Effector CD4-positive, alpha-beta T cell (primary cell): ENCODE results near the gene SDS.

Experiments used
- DNase-seq: peaks from one replicate; pipeline ENCODE4 v3.0.0-alpha.2; 2020

SDS gene

GRCh38 chr12:113398346-113399290 lies 5.1 kb downstream of the SDS start:
- no peak for DNase-seq

GRCh38 chr12:113397497-113398197 lies 6.0 kb downstream of the SDS start:
- no peak for DNase-seq

DNA sequence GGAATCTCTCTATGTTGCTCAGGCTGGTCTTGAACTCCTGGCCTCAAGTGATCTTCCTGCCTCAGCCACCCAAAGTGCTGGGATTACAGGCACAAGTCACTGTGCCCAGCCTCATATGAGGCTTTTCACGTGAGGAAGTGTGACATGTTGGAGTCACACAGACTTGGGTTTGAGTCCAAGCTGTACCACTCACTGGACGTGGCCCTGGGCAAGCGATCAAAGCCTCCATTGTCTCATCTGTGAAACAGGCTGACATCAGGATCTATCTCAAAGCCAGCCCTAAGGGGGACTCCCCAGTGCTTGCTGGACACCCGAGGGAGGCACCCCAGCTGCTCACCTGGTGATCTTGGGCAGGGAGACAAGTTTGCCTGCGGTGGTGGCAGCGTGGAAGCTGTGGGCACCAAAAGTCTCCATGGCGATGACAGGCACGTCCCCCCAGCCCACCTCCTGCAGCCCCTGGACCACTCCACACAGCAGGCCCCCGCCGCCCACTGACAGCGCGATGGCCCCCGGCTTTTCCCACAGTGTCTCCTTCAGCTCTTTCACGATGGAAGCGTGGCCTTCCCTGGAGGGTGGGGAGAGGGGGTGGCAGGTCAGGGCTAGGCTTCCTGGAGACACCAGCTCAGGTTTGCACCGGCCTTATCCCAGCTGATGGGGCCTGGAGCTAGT lies 6.7 kb downstream of the SDS start:
- DNase-seq, result no peak

DNA sequence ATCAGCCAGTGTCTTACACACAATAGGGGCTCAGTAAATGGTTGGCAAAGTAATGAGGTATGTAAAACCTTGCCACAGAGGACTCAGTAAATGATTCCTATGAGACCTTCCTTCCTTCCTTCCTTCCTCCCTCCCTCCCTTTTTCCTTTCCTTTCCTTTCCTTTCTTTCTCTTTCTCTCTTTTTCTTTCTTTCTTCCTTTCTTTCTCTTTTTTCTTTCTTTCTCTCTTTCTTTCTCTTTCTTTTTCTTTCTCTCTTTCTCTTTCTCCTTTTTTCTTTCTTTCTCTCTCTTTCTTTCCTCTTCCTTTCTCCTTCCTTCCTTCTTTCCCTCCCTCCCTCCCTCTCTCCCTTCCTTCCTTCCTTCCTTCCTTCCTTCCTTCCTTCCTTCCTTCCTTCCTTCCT lies 7.5 kb downstream of the SDS start:
- DNase-seq, result no peak

DNA sequence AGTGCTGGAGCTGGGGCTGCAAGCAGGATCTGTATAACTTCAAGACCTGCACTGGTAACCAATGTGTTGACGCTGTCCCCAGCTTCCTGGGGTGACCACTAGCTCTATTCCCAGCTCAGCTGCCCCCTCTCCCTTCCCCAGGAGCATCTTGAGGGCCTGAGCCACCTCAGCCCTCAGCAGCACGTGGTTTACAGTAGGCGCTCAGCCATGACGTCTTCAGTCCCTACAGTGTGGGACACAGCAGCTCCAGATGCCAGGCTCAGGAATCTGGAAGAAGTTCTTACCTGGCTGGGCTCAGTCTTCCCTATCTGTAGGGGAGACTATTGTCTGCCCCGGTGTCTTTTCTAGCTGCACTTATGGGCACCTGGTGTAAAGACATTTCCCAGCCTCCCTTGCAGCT lies 8.6 kb downstream of the SDS start:
- DNase-seq, result no peak

- no peak for DNase-seq
Measured at GRCh38 chr12:113393749-113394148, 9.9 kb downstream of the SDS start.

DNA sequence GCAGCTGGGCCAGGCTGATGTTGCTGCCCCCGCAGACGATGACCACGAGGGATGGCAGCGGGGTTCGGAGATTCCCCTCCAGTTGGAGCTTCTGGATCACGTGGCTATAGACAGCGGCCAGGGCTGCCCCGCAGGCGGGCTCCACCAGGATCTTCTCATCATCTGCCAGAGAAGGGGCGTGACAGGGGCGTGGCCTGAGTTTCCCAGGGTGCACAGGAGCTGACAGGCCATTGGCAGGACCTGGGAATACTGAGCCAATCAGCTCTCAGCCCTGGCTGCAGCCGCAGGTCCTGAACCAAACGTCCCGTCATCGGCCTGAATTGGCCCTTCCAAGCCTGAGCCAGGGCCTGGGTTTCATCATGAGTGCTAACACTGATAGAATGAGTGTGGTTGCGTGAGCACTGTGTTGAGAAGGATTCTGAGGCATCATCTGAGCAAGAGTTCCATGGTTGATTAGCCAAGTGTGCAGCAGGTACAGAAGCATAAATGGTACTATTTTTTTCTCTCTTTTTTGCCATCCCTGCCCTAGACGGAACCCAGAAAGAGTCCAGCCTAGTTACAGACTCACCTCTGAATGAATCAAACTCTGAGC lies 10.6 kb downstream of the SDS start:
- DNase-seq, result no peak

DNA sequence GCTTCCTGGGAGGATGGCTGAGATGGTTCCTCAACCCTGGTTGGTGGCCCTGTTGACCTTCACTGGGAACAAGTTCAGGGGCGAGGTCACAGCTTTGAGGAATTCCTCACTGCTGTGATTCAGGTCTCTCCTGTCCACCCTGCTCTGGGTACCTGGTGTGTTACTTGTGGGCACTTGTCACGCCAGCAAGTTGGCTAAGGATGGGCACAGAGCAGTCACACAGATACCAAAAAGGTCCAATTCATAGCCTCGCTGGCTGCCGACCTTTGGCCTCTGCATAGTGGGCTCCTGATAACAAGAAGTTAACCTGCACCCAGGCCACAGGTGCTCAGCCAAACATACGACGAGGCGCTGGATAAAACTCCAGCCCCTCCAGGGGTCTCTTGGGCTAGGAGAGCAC lies 11.2 kb downstream of the SDS start:
- no peak for DNase-seq

DNA sequence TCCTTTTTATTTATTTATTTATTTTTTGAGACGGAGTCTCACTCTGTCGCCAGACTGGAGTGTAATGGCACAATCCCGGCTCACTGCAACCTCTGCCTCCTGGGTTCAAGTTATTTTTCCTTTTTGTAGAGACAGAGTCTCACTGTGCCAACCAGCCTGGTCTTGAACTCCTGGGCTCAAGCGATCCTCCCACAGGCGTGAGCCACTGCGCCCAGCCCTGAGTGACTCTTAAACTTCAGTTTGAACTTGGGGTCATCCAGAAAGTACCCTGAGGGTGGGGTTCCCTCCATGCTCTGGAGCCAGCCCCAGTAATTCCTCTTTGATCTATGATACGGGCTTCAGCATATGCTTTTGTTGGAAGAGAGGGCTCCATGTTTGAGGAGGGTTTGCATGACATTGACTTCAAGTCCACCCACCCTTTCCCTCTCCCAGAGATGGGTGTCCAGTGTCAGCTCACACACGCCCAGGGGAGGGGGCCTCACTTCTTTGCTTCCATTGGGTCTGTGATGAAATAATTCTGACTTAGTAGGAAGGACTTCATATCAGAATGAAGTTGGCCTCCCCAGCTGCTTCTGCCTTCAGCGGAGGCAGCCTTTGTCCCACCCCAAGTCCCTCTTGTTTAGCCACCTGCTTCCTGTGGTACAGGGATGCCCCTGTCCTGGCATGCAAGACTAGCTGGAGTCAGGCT lies 11.9 kb downstream of the SDS start:
- no peak for DNase-seq

DNA sequence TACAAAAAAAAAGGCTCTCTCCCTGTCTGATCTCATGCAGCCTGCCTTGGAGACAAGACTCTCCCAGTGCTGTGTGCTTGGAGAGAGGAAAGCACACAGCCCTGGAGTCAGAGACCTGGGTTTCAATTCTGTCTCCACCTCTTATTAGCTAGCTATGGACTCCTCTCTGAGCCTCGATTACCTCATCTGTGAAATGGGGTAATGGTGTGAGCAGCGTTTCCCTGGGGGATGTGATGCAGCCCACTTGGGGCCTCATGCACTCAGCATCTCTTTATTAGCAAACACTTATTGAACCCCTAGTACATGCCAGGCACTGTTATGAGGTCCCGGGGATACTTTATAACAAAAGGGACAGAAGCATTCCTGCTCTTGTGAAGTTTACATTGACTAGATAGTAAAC lies 12.5 kb downstream of the SDS start:
- no peak for DNase-seq

GRCh38 chr12:113390064-113391043 lies 13.3 kb downstream of the SDS start:
- DNase-seq, result no peak

DNA sequence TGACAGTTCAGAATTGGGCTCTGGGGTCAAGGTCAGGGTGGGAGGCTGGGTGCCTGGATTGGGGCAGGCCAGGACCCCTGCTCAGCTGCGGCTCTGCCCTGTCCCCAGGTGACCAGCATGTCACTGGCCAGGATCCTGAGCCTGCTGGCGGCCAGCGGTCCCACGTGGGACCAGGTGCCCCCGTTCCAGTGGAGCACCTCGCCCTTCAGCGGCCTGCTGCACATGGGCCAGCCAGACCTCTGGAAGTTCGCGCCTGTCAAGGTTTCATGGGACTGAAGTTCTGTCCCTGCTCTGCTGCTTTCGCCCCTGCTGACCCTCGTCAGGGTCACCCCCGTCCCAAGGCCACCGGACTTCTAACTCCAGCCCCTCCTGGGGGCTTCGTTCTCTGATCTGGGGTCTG lies 15.3 kb downstream of the SDS start:
- no peak for DNase-seq

- no peak for DNase-seq
Measured at GRCh38 chr12:113387631-113388030, 16.1 kb downstream of the SDS start.

DNA sequence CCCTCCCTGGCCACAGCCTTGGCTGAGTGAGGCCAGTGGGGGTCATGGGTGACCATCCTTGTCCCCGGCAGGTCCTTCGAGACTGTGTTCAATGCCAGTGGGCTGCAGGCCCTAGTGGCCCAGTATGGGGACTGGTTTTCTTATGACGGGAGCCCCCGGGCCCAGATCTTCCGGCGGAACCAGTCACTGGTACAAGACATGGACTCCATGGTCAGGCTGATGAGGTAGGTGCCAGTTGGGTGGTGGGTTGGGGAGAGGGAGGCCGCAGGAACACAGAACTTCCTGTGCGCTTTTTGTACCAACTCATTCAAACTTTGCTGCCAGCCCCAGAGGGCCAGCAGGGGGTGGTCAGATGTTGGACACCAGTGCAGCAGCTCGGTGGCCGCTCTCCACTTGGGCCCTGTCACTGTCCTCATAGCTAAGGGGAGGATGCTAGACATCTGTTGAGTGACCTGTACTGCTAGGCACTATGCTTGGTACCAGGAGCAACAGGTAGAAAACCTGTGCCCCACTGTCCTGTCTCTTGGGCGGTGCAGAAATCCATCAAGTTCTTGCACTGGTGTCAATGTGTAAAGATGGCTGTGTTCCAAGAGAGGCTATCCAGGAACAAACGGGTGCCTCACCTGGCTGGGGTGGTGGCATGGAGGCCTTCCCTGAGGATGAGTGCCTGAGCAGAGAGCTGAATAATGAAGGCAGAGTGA lies 16.7 kb downstream of the SDS start:
- DNase-seq, result no peak

- no peak for DNase-seq
Measured at GRCh38 chr12:113385282-113385882, 18.3 kb downstream of the SDS start.

DNA sequence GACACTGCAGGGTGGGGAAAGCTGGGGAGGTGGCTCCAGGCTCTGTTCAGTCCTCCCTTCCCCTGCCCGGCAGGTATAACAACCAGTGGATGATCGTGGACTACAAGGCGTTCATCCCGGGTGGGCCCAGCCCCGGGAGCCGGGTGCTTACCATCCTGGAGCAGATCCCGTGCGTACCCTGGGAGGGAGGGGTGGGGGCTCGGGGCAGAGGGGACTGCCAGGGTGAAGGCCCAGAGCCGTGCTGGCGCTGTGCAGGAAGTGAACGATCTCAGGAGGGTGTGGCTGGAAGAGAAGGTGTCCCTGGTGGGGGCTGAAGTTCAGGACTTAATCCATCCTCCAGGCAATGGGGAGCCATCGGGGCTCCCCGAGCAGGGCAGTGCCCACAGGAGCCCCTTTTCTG lies 18.9 kb downstream of the SDS start:
- no peak for DNase-seq

DNA sequence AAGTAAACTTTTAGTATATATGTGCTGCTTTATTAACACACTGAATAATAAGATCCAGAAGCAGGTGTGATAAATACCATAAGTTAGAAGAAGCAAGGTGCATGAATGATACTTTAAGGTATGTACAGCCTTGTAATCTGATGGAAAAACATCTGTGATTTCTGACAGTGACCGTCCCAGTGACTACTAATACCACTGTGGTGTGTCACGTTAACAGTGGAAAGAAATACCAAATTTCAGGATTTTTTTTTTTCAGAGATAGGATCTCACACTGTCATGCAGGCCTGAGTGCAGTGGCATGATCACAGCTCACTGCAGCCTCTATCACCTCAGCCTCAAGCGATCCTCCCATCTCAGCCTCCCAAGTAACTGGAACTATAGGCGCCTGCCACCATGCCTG lies 21.5 kb downstream of the SDS start:
- DNase-seq, result no peak

DNA sequence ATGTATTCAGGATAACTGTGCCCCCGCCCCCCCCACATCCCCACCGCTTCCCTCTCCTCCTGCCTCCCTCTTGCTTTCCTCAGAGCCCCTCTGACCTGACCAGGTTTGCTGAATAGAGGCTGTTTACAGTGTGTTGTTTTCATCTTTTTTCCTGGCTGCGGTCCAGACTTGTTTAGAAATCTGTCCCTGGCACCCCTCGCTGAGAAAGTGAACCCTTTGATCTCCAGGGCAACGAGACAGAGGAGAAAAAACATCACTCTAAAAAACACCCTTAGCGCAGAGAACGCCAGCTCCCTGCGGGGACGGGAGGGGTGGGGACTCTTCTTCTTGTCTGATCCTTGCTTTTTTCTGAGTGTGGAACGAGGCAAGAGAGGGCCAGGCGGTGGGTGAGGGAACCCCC lies 22.5 kb downstream of the SDS start:
- DNase-seq, result no peak

GRCh38 chr12:113378291-113378690 lies 25.4 kb downstream of the SDS start:
- no peak for DNase-seq

DNA sequence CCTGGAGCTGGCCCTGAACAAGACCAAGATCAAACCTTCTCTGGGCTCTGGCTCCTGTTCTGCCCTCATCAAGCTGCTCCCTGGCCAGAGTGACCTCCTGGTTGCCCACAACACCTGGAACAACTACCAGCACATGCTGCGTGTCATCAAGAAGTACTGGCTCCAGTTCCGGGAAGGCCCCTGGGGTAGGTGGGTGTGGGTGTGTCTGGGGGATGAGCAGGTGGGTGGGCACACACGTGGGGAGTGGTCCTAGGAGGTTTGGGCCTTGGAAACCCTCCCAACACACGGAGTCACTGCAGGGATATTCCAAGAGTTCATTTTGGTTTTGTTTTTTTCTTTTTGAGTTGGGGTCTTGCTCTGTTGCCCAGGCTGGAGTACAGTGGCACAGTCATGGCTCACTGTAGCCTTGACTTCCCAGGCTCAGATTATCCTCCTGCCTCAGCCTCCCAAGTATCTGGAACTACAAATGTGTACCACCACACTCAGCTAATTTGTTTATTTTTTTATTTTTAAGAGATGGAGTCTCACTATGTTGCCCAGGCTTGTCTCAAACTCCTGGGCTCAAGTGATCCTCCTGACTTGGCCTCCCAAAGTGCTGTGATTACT lies 28.8 kb downstream of the SDS start:
- DNase-seq, result no peak
